Ovary (tissue), 9 donors: ENCODE results near the gene CERS6. TPM values are rescaled to one million over a fixed set of nuclear protein-coding genes. Genes with fewer than 3 reads are reported as not detected.

Experiments used
- DNase-seq, 5 donors: peaks; one replicate each; pipeline ENCODE4 v3.0.0-alpha.2; 2019 to 2020
- H3K27ac ChIP-seq, 2 donors: fragments of 200-600 bp; one replicate each; pipeline versions ENCODE4 v1.5.1 to v1.8.0; 2019 to 2022
- H3K27me3 ChIP-seq: fragments of 200-600 bp; one replicate; pipeline ENCODE4 v1.8.0; 2022
- H3K36me3 ChIP-seq: fragments of 200-600 bp; sonication (generic); one replicate; pipeline ENCODE4 v1.5.1; 2019
- H3K4me1 ChIP-seq: one replicate; pipeline ENCODE4 v1.8.1; 2013; ENCODE audit warnings: mild to moderate bottlenecking, moderate library complexity; ENCODE audit not compliant: insufficient read depth
- H3K4me3 ChIP-seq: fragments of 200-600 bp; sonication (generic); one replicate; pipeline ENCODE4 v1.5.1; 2017
- H3K9me3 ChIP-seq, 2 donors: fragments of 200-600 bp in 1 of 2; sonication (generic) in 1 of 2; one replicate each; pipeline versions ENCODE4 v1.5.1 to v1.8.1; 2013 to 2019; ENCODE audit warnings: mild to moderate bottlenecking in 1 of 2, moderate library complexity in 1 of 2
- EP300 ChIP-seq: sonication (generic); formaldehyde crosslinking; IDR thresholded peaks from one replicate; pipeline ENCODE4 v1.6.1; 2017; ENCODE audit warnings: antibody characterized with exemption
- POLR2A ChIP-seq: fragments of 450-650 bp; IDR thresholded peaks from one replicate; pipeline ENCODE4 v1.6.1; 2017; ENCODE audit warnings: antibody characterized with exemption, mild to moderate bottlenecking, moderate library complexity
- WGBS, 3 donors: extraction: QIAGEN DNeasy Blood & Tissue Kit in 1 of 3; methylation state at CpG; one replicate each; pipeline versions ENCODE4 v1.1.5 to v1.1.7; 2013 to 2017; 5-methylcytosine and 5-hydroxymethylcytosine counted together
- intact Hi-C, 4 donors: fragments of 100-400 bp; cut with DNase I; formaldehyde crosslinking; loops; one replicate each; pipeline versions ENCODE4 v1.11.0 to v1.15.1; 2022 to 2023
- polyA plus RNA-seq, 2 donors: library from polyadenylated mRNA; stranded (reverse); fragments of 200-250 nt in 1 of 2; fragments of 350-450 nt in 1 of 2; fragmentation: Illumina TruSeq in 1 of 2; extraction: RNeasy Lipid Tissue Mini Kit (QIAGEN cat#74804) in 1 of 2; gene quantifications; one replicate each; pipeline ENCODE4 v1.2.3, GENCODE V29; 2013 to 2014
- total RNA-seq, 7 donors: library from RNA; depleted of rRNA in 2 of 7; stranded (reverse); fragments of >200 nt in 2 of 7; fragmentation: NEBNext Ultra II Directional in 3 of 7; extraction: Animal tissue kit (Norgen Biotek cat#: 25700) in 3 of 7; gene quantifications; one replicate each; pipeline versions ENCODE4 v1.1.0 to v1.2.4, GENCODE V29; 2016 to 2023
- TF ChIP-seq, protein P1 (sequence below), 3 donors: fragments of 450-650 bp in 2 of 3; fragments of 200-600 bp in 1 of 3; IDR thresholded peaks; one replicate each; pipeline versions ENCODE4 v1.5.1 to v1.8.0; 2016 to 2022; ENCODE audit warnings: antibody characterized with exemption in 3 of 3, mild to moderate bottlenecking in 1 of 3
- donor health status: DM: no; HTN: no; CAD: no; lungs with moderate emphysema.
- donor health status: DM: no; HTN: no; CAD: no.
- donor health status: Bipolar disorder and iron deficiency.
- donor health status: DM: yes; HTN: yes; CAD: no.
- donor health status: DM: no; HTN: no; CAD: no.
- donor health status: DM: yes; HTN: yes; CAD: no.

CERS6 gene
- total and polyA plus RNA-seq, 9 donors = 11.5 to 30.8 (median 24.9) TPM

DNA sequence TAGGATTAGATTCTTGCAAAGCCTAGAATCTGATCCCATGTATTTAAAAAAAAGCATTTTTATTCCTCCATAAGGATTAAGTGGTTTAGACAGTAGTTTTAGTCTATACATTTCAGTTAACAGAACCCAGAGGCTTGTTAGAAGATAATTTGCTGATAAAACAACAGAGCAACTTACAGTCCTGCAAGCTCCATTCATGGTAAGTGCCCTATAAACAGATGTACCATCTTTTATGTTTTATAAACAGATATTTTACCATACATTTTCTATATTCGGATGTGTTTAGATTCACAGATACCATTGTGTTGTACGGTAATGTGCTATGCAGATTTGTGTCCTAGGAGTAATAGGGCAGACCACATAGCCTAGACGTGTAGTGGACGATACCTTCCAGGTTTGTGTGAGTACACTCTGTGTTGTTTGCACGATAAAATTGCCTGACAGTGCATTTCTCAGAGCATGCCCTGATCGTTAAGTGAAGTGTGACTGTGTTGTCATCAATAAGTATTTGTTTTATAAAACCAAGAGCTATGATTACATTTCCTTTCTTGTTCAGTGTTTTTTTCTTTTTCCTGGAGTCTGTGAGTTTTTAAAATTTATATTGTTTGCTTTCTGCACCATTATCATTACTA is 54.2 kb downstream of the CERS6 start:
- DNase-seq = no peak
- Histone ChIP-seq H3K4me3 (no peak overlapping the region), H3K4me1 (no peaks in the 10 kb centered on the region), H3K9me3 (no peaks in the 10 kb centered on the region), H3K27ac (no peak overlapping the region), H3K27me3 (no peaks in the 10 kb centered on the region), H3K36me3 (no peaks in the 10 kb centered on the region)
- intact Hi-C loops = no loop called here
- TF ChIP-seq POLR2A = no peak
- no peak for TF ChIP-seq EP300
- TF ChIP-seq, protein P1, sequence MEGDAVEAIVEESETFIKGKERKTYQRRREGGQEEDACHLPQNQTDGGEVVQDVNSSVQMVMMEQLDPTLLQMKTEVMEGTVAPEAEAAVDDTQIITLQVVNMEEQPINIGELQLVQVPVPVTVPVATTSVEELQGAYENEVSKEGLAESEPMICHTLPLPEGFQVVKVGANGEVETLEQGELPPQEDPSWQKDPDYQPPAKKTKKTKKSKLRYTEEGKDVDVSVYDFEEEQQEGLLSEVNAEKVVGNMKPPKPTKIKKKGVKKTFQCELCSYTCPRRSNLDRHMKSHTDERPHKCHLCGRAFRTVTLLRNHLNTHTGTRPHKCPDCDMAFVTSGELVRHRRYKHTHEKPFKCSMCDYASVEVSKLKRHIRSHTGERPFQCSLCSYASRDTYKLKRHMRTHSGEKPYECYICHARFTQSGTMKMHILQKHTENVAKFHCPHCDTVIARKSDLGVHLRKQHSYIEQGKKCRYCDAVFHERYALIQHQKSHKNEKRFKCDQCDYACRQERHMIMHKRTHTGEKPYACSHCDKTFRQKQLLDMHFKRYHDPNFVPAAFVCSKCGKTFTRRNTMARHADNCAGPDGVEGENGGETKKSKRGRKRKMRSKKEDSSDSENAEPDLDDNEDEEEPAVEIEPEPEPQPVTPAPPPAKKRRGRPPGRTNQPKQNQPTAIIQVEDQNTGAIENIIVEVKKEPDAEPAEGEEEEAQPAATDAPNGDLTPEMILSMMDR (IDR thresholded peaks at IDR 0.05) = no peak
- 90 to 91% (median 91%) methylated on average over 6 of the region's 6 CpGs for WGBS, 3 donors

DNA sequence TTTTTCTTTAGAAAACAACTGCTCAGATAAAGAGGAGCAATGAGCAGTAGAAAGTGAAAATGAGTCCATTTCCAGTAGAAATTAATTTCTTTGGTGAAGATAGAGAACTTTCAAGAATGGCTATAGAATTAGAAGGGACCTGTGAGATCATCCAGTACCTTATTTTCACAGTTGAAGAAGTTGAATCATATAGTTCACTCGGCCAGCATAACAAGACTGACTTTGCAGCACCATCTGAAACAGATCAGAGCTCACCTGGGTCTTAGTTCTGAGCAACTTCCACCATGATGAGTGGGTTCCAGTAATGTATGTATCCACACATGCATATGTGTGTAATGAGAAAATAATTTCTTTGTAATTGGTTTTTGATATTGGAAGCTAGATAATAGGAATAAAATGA is 58.6 kb downstream of the CERS6 start:
- TF ChIP-seq EP300 (no peak), POLR2A (no peak)
- TF ChIP-seq, protein P1 (IDR thresholded peaks at IDR 0.05) = no peak
- H3K4me3 ChIP-seq = no peak overlapping the region
- intact Hi-C loops = no loop called here
- no peak overlapping the region for H3K27ac ChIP-seq
- no peaks in the 10 kb centered on the region for H3K27me3 ChIP-seq
- no peaks in the 10 kb centered on the region for H3K9me3 ChIP-seq
- H3K36me3 ChIP-seq = no peaks in the 10 kb centered on the region
- DNase-seq = no peak
- peaks cover 4% of the 10 kb centered on the region for H3K4me1 ChIP-seq
- 81 to 95% (median 91%) methylated on average over 1 of the region's 1 CpG for WGBS, 3 donors

DNA sequence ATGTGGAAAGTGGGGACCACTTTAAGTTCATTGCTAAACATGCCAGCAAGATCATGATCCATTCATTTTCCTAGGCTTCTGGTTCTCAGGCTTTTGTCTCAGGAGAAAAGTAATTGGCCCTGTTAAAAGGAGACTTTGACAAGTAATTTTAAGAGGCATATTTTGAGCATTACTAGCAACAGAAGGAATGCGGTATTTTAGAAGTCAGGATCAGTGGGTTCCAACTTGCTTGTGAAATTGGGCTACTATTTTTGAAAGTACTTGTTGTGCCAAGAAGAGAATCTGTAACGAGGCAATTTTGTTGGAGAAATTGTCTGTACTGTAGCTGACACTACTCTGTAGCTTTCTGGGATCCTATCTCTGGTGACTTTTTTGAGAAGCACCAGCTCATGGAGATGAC is 59.4 kb downstream of the CERS6 start:
- Histone ChIP-seq H3K9me3 (no peaks in the 10 kb centered on the region), H3K36me3 (no peaks in the 10 kb centered on the region), H3K27me3 (no peaks in the 10 kb centered on the region), H3K4me1 (peaks cover 4% of the 10 kb centered on the region), H3K27ac (no peak overlapping the region), H3K4me3 (no peak overlapping the region)
- no peak for TF ChIP-seq POLR2A
- no peak for TF ChIP-seq EP300
- 2 to 12% (median 12%) methylated on average over 2 of the region's 2 CpGs for WGBS, 3 donors
- intact Hi-C loops = no loop called here
- DNase-seq = no peak

DNA sequence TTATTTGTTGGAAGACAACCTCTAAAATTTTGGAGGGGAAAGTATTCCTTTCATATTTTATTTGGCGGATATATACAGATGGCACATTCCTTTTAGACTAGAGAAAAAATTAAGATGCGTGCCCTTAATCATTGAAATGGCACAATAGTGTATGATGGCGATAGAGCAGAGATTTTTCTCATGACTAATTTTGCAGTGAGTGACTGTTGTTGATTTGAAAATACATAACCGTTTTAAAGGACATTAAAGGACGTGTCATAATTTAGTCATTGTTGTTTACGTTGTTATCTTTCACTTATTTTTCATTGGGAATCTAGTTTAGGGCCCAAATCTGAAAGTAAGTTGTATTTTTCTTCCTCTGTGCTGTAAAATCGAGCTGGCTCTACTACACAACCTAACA is 61.7 kb downstream of the CERS6 start:
- TF ChIP-seq POLR2A (no peak), EP300 (no peak)
- TF ChIP-seq, protein P1 (IDR thresholded peaks at IDR 0.05) = no peak
- Histone ChIP-seq H3K36me3 (no peaks in the 10 kb centered on the region), H3K27me3 (no peaks in the 10 kb centered on the region), H3K9me3 (no peaks in the 10 kb centered on the region), H3K27ac (no peak overlapping the region), H3K4me1 (peaks cover 11% of the 10 kb centered on the region), H3K4me3 (no peak overlapping the region)
- intact Hi-C loops = no loop called here
- WGBS, 3 donors = 64 to 66% (median 65%) methylated on average over 7 of the region's 7 CpGs
- no peak for DNase-seq

DNA sequence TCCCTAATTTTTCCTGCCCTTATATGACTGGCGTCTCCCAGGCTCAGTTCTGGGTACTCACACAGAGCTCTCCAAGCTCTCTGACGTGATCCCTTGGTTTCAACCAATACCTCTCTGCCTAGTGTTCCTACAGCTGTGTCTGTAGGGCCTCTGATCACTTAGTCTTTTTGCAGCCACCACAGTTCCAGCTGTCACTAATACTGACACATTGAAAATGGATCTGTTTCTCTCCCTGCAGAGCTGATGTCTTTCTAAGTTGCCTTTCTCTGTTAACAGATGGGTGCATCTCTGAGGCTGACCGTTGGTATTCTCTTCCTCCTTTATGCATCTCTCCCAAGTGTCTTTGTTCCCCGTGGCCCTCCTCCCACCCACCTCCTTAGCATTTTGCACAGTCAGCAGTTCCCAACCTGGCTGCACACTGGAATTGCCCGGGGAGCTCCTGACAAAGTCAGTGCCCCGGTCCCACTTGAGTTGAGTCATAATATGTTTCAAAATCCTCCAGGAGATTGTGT is 62.5 kb downstream of the CERS6 start:
- H3K36me3 ChIP-seq = no peaks in the 10 kb centered on the region
- no peak overlapping the region for H3K27ac ChIP-seq
- DNase-seq = no peak
- TF ChIP-seq EP300 (no peak), POLR2A (no peak)
- TF ChIP-seq, protein P1 (IDR thresholded peaks at IDR 0.05) = no peak
- H3K27me3 ChIP-seq = no peaks in the 10 kb centered on the region
- intact Hi-C loops = no loop called here
- H3K4me3 ChIP-seq = no peak overlapping the region
- 34 to 51% (median 40%) methylated on average over 6 of the region's 6 CpGs for WGBS, 3 donors
- peaks cover 11% of the 10 kb centered on the region for H3K4me1 ChIP-seq
- H3K9me3 ChIP-seq = no peaks in the 10 kb centered on the region
